NB4 (cell line): ENCODE measurements around the gene GUCA2B.

Experiments used
- CTCF ChIP-seq: IDR thresholded peaks from one replicate; pipeline ENCODE4 v1.5.1; 2012; ENCODE audit warnings: low read depth, low read length
- MAX ChIP-seq: IDR thresholded peaks from 2 replicates; pipeline ENCODE4 v1.6.1; 2011; ENCODE audit warnings: low read depth, low read length
- MYC ChIP-seq: IDR thresholded peaks from 2 replicates; pipeline ENCODE4 v1.6.1; 2011; ENCODE audit warnings: low read depth, low read length
- POLR2A ChIP-seq: IDR thresholded peaks from 2 replicates; pipeline ENCODE4 v1.6.1; 2011; ENCODE audit warnings: mild to moderate bottlenecking; ENCODE audit not compliant: insufficient read length; ENCODE audit errors: extremely low read depth

GRCh38 chr1:42153624-42154023 is 414 bp downstream of the GUCA2B start:
- TF ChIP-seq CTCF (no peak), MYC (no peak), POLR2A (no peak), MAX (no peak)
